MM.1S (cell line): ENCODE measurements around the gene ADAMTS18.

Source experiments
- EZH2 ChIP-seq: fragments of 300-600 bp; sonication (generic); optimal IDR thresholded peaks from 2 replicates; pipeline ENCODE3; 2017; ENCODE audit warnings: low read depth, mild to moderate bottlenecking, antibody characterized with exemption, low read length, mixed read lengths
- EZH2phosphoT487 ChIP-seq: fragments of 300-600 bp; sonication (generic); IDR thresholded peaks from 2 replicates; pipeline ENCODE4 v1.6.1; 2018; ENCODE audit warnings: antibody characterized with exemption, low read length
- TF ChIP-seq, protein P1 (sequence below): fragments of 300-600 bp; sonication (generic); IDR thresholded peaks from 2 replicates; pipeline ENCODE4 v1.5.1; 2016; ENCODE audit warnings: antibody characterized with exemption, low read length, mixed read lengths

GRCh38 chr16:77246150-77246549, 188.7 kb downstream of the ADAMTS18 start:
- TF ChIP-seq, protein P1, sequence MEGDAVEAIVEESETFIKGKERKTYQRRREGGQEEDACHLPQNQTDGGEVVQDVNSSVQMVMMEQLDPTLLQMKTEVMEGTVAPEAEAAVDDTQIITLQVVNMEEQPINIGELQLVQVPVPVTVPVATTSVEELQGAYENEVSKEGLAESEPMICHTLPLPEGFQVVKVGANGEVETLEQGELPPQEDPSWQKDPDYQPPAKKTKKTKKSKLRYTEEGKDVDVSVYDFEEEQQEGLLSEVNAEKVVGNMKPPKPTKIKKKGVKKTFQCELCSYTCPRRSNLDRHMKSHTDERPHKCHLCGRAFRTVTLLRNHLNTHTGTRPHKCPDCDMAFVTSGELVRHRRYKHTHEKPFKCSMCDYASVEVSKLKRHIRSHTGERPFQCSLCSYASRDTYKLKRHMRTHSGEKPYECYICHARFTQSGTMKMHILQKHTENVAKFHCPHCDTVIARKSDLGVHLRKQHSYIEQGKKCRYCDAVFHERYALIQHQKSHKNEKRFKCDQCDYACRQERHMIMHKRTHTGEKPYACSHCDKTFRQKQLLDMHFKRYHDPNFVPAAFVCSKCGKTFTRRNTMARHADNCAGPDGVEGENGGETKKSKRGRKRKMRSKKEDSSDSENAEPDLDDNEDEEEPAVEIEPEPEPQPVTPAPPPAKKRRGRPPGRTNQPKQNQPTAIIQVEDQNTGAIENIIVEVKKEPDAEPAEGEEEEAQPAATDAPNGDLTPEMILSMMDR = no peak
- no peak for TF ChIP-seq EZH2
- no peak for TF ChIP-seq EZH2phosphoT487
